ENCODE measurements around the gene HYDIN.
"Not testable (repeated sequence)": the region's sequence is repeated elsewhere in the genome, so short reads cannot be mapped to it uniquely, and the experiment has no call there.

- not testable (repeated sequence) for TF ChIP-seq CTCF (conservative IDR thresholded peaks at IDR 0.05; ENCODE audit: low read length); EZH2phosphoT487 (IDR thresholded peaks at IDR 0.05; ENCODE audit: borderline replicate concordance)
Observed at GRCh38 chr16:71023851-71024439, 206.6 kb downstream of the HYDIN start.

All from Loucy (cell line).